Stimulated activated naive CD4-positive, alpha-beta T cell treated with Interleukin-2 at 50 U/mL for 16 hours (primary cell): ENCODE results near the gene ADGRG3.
A peak's percentile ranks its signal among the peaks of the same experiment; 100 is the strongest.

Source experiments
- DNase-seq: peaks from one replicate; lab custom pipeline; 2025; lab: John Stamatoyannopoulos, UW

The ADGRG3 gene

DNA sequence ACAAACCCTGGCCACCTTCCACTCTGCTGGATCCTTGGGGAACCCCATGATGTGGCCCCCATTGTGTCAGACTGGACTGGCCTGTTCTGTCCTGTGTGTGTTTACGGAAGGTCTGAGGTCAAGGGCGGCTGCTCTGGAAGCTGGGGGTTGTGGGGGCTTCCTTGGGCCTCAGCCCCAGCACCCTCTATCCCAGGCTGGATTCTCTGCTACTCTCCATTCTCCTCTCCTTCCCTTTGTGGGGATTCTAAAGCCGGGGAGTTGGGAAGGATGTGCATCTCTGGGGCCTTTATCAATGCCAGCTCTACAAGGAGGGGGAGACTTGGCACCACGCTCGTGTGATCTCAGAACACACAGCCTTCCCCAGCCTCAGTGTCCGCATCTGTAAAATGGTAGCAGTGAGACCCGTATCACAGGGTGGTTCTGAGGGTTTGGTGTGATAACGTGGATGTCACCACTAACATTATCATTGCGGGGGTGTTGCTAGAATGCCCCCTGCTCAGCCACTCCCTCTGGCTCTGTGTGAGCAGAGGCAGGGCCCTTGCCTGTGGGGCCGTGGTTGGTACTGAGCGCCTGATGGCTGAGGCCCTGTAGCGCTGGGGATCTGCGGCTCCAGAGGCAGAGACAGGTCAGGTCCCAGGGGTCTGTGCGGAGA is 21.6 kb upstream of the ADGRG3 start:
- DNase-seq, result no peak

GRCh38 chr16:57647136-57647875 is 20.8 kb upstream of the ADGRG3 start:
- DNase-seq, result no peak

DNA sequence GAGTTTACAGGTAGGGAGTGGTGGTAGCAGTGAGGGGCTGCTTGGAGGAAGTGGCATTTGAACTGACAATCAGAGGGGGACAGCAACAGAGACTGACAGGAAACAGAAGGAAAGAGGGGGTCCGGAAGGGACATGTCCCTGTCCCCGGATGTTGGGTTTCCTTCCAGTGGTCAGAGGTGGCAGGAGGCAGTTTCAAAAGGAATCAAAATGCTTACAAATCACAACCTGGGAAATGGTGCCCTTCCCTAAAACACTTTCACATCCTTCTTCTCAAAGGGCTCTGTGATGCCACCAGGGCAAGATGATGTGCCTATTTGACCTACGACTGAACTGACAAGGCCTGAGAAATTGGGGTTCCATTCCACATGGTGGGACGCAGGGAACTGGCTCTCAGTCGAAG is 20.0 kb upstream of the ADGRG3 start:
- no peak for DNase-seq

- DNase-seq, result peak; percentile 74
Observed at GRCh38 chr16:57648581-57649442, 19.3 kb upstream of the ADGRG3 start.

DNA sequence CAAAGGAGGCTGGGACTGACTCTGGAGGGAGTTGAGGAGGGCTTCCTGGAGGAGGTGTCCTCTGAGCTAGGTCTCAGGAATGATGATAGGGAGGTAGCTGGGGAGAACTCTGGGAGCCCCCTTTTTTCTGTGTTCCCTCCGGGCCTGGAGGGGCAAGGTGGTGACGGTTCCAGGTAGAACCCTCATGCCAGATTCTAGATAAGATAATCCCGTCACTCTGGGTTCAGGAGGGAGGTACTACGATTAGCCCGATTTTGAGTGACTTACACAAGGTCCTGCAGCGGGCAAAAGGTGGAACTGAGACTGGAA is 18.7 kb upstream of the ADGRG3 start:
- no peak for DNase-seq

DNA sequence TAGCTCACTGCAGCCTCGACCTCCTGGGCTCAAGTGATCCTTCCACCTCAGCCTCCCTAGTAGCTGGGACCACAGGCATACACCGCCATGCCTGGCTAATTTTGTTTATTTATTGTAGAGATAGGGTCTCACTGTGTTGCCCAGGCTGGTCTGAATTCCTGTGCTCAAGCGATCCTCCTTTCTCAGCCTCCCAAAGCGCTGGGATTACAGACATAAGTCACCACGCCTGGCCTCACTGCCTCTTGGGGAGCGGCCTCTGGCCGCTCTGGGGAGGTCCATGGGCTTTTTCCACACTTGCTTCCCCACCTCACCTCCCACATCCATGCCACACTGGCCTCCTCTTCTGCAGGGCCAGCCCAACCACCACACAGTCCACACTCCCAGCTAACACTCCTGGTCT is 18.3 kb upstream of the ADGRG3 start:
- DNase-seq, result no peak

DNA sequence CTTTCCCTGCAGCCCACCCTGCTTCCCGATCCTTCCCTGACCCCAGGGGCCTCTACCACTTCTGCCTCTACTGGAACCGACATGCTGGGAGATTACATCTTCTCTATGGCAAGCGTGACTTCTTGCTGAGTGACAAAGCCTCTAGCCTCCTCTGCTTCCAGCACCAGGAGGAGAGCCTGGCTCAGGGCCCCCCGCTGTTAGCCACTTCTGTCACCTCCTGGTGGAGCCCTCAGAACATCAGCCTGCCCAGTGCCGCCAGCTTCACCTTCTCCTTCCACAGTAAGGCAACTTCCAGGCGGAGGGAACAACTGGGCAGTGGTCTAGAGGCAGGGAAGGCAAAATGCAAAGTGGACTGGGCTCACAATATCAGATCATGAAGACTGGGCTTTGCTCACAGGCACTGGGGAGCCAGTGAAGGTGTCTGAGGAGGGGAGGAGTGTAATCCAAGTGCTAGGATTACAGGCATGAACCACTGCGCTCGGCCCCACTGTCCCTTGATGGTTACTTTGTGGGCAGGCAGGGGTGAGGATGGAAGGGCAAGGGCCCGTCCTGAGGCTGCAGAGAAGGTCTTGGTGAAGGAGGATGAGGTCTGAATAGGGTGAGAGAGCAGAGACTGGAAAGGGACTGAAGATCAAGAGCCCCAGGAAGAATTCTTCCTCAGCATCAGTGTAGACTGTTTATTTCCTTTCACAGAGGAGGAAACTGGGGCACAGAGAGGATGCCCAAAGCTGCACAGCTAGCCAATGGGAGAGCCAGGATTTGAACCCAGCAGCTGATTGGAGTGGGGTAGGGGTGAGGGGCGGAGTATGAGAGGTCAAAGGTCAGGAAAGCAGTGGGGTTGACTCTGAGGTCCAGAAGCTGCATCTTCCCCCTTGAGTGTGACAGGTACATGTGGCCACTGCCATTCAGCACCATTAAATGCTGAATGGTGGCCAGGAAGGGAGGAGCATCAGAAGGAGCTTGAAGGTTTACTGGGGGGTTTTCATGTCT is 16.5 kb upstream of the ADGRG3 start:
- DNase-seq, result peak; percentile 17

- DNase-seq, result no peak
Observed at GRCh38 chr16:57652695-57653471, 15.2 kb upstream of the ADGRG3 start.

GRCh38 chr16:57653936-57654335 is 14.2 kb upstream of the ADGRG3 start:
- no peak for DNase-seq

GRCh38 chr16:57656342-57656955 is 11.7 kb upstream of the ADGRG3 start:
- DNase-seq, result no peak

- no peak for DNase-seq
Observed at GRCh38 chr16:57657228-57657627, 10.9 kb upstream of the ADGRG3 start.

DNA sequence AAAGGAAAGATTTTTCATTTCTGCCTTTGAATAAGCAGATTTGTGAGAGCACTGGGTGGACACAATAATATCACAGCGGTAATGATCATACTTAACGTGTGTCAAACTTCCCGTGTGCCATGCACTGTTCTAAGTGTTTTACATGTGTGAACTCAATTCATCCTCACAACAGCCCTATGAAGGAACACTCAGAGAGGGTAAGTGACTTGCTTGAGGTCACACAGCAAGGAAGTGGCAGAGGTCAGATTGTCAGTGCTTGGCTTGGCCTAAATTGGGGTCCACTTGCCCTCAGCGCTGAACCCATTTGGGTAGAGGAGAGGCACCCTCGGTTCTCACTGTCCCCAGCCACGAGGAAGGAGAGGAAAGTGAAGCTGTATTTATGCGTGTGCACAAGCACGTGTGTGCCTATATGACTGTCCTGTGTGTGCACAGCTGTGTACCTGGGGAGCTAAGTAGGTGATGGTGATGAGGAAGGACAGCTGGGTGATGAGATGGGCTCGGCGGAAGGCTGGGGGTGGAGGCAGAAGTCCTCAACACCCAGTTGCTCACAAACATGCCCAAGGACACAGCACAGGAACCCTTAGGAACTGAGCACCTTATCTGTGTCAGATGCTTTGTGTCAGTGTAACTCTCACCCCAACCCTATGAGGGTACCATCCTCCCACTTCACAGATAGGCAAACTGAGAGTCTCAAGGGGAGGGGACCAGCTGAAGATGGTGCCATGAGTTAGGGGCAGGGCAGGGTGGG is 9.8 kb upstream of the ADGRG3 start:
- DNase-seq, result no peak

DNA sequence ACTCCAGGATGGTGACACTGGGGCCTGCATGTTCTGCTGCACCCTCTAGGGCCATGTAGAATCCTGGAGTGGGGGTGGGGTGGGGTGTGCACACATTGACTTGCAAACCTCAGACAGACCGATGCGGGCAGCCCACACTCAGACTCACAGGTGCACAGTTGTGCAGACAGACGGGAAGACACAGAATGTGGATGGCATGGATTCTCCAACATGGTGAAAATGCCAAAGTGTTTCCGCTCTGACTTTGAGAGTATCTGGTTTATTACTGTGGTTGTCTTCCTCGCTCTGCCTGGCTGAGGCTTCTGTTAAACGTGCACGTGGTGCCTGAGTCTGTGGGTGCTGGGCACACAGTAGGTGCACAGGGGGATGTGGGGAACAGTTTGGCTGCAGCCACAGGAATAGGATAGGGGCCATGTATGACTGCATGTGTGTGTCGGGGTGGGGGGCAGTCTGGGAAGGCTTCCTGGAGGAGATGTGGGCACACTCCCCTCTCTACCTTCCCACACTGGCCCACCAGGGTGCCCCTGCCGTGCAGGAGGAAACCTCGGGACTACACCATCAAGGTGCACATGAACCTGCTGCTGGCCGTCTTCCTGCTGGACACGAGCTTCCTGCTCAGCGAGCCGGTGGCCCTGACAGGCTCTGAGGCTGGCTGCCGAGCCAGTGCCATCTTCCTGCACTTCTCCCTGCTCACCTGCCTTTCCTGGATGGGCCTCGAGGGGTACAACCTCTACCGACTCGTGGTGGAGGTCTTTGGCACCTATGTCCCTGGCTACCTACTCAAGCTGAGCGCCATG is 9.0 kb upstream of the ADGRG3 start:
- DNase-seq, result no peak

- DNase-seq, result no peak
Observed at GRCh38 chr16:57660715-57661463, 7.2 kb upstream of the ADGRG3 start.

GRCh38 chr16:57661510-57661909 is 6.6 kb upstream of the ADGRG3 start:
- DNase-seq, result no peak

DNA sequence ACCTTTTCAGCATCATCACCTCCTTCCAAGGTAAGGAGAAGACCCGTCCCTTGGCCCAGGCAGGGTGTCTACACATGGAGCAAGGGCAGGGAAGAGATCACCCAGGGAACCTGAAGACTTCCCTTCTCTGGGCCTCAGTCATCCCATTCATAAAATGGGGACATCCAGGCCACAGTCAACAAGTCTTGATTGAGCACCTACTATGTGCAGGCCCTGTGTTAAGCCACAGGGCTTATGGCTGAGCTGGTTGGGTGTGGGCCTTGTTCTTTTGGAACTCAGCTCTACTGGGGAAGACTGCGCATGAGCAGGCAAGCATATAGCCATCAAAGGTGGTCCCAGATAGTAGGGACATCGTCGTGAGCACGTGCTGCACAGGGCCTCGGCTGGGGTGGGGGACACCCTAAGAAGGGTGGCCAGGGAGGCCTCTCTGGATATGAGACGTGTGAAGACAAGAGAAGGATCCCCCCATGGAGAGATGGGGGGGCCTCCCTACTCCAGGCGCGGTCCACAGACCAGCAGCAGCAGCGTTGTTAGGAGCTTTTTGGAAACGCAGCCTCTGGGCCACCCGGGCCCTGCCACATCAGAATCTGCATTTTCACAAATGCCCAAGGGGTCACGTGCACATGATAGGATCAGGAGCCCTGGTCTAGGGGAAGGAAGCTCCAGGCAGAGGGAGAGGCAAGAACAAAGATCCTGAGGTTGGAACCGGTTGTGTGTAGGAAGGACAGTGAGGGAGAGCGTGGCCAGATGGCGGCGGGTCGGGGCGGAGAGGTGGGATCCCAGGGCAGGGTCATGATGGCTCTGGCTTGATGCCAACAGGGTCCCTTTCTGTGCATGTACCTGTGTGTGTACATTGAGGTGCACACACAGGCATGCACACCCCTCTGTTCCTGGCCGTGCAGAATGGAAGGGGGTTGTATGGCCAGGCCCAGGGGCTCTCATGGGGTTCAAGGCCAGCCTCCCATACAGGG is 5.9 kb upstream of the ADGRG3 start:
- DNase-seq, result no peak

- no peak for DNase-seq
Observed at GRCh38 chr16:57663436-57663835, 4.7 kb upstream of the ADGRG3 start.
